HUES64 (cell line): ENCODE data around the gene THOC3.
"Not testable (repeated sequence)": the region's sequence is repeated elsewhere in the genome, so short reads cannot be mapped to it uniquely, and the experiment has no call there.

ENCODE experiments used
- H3K27ac ChIP-seq: 2 replicates; pipeline ENCODE4 v1.7.0; 2013; ENCODE audit warnings: low read depth, low read length, inconsistent platforms
- H3K27me3 ChIP-seq: 2 replicates; pipeline ENCODE4 v1.6.1; 2013; ENCODE audit warnings: mild to moderate bottlenecking, low read length; ENCODE audit not compliant: insufficient read depth
- H3K36me3 ChIP-seq: 2 replicates; pipeline ENCODE4 v1.6.1; 2013; ENCODE audit warnings: mild to moderate bottlenecking, low read length; ENCODE audit not compliant: insufficient read depth
- H3K4me1 ChIP-seq: 2 replicates; pipeline ENCODE4 v1.6.1; 2013; ENCODE audit warnings: mild to moderate bottlenecking, low read length, moderate library complexity; ENCODE audit not compliant: insufficient read depth
- H3K4me3 ChIP-seq: 2 replicates; pipeline ENCODE4 v1.5.1; 2013; ENCODE audit warnings: mild to moderate bottlenecking, low read length, moderate library complexity
- H3K9ac ChIP-seq: 2 replicates; pipeline ENCODE4 v1.6.1; 2013; ENCODE audit warnings: mild to moderate bottlenecking, low read depth, low read length
- H3K9me3 ChIP-seq: 2 replicates; pipeline ENCODE4 v1.6.1; 2013; ENCODE audit warnings: low read depth, low read length; ENCODE audit not compliant: insufficient read depth
- WGBS: fragments of 150-250, 120-280 bp; methylation state at CpG from one replicate; pipeline ENCODE4 v1.1.7; 2013; ENCODE audit warnings: missing lambda C conversion rate; 5-methylcytosine and 5-hydroxymethylcytosine counted together

THOC3 gene

GRCh38 chr5:175938489-175938888 lies 29.6 kb downstream of the THOC3 start:
- H3K4me1 ChIP-seq, H3K36me3 ChIP-seq, H3K4me3 ChIP-seq, H3K9ac ChIP-seq, H3K27ac ChIP-seq, H3K9me3 ChIP-seq, H3K27me3 ChIP-seq: not testable (repeated sequence)
- WGBS: no CpG with 5 or more reads among the region's 1 CpG

- H3K27ac ChIP-seq, H3K36me3 ChIP-seq, H3K27me3 ChIP-seq, H3K9ac ChIP-seq, H3K4me1 ChIP-seq, H3K9me3 ChIP-seq, H3K4me3 ChIP-seq: not testable (repeated sequence)
- WGBS: 100% methylated on average over 1 of the region's 1 CpG
Observed at GRCh38 chr5:175928752-175929151, 39.4 kb downstream of the THOC3 start.

GRCh38 chr5:175925106-175925505 lies 43.0 kb downstream of the THOC3 start:
- H3K27me3 ChIP-seq, H3K9me3 ChIP-seq, H3K9ac ChIP-seq, H3K4me3 ChIP-seq, H3K27ac ChIP-seq, H3K36me3 ChIP-seq, H3K4me1 ChIP-seq: not testable (repeated sequence)
- 94% methylated on average over 4 of the region's 4 CpGs for WGBS

GRCh38 chr5:175922192-175922885 lies 45.8 kb downstream of the THOC3 start:
- no peaks in the 10 kb centered on the region for H3K27me3 ChIP-seq
- no peak overlapping the region for H3K4me3 ChIP-seq
- H3K9me3 ChIP-seq: no peaks in the 10 kb centered on the region
- 92% methylated on average over 3 of the region's 3 CpGs for WGBS
- no peaks in the 10 kb centered on the region for H3K36me3 ChIP-seq
- H3K9ac ChIP-seq: no peak overlapping the region
- H3K4me1 ChIP-seq: no peaks in the 10 kb centered on the region
- H3K27ac ChIP-seq: no peak overlapping the region

GRCh38 chr5:175921061-175921730 lies 46.9 kb downstream of the THOC3 start:
- no peaks in the 10 kb centered on the region; the same call in 1 of the 2 replicates for H3K36me3 ChIP-seq
- no peaks in the 10 kb centered on the region for H3K4me1 ChIP-seq
- no peaks in the 10 kb centered on the region for H3K27me3 ChIP-seq
- WGBS: 93% methylated on average over 9 of the region's 9 CpGs
- no peak overlapping the region for H3K9ac ChIP-seq
- no peaks in the 10 kb centered on the region for H3K9me3 ChIP-seq
- no peak overlapping the region for H3K4me3 ChIP-seq
- H3K27ac ChIP-seq: no peak overlapping the region

GRCh38 chr5:175920231-175920811 lies 47.8 kb downstream of the THOC3 start:
- Histone ChIP-seq H3K4me3 (no peak overlapping the region), H3K27me3 (no peaks in the 10 kb centered on the region), H3K27ac (no peak overlapping the region), H3K9ac (no peak overlapping the region), H3K4me1 (no peaks in the 10 kb centered on the region), H3K9me3 (no peaks in the 10 kb centered on the region), H3K36me3 (no peaks in the 10 kb centered on the region; the same call in 1 of the 2 replicates)
- 91% methylated on average over 9 of the region's 9 CpGs for WGBS

- H3K36me3 ChIP-seq, H3K4me3 ChIP-seq, H3K27me3 ChIP-seq, H3K4me1 ChIP-seq, H3K9me3 ChIP-seq, H3K27ac ChIP-seq, H3K9ac ChIP-seq: not testable (repeated sequence)
- 79% methylated on average over 3 of the region's 7 CpGs for WGBS
Observed at GRCh38 chr5:175915066-175916037, 52.8 kb downstream of the THOC3 start.

- WGBS: 74% methylated on average over 5 of the region's 20 CpGs
- H3K27ac ChIP-seq, H3K9ac ChIP-seq, H3K4me1 ChIP-seq, H3K9me3 ChIP-seq, H3K36me3 ChIP-seq, H3K27me3 ChIP-seq, H3K4me3 ChIP-seq: not testable (repeated sequence)
Observed at GRCh38 chr5:175913835-175914672, 54.1 kb downstream of the THOC3 start.

- H3K4me1 ChIP-seq, H3K27me3 ChIP-seq, H3K36me3 ChIP-seq, H3K9me3 ChIP-seq, H3K4me3 ChIP-seq, H3K27ac ChIP-seq, H3K9ac ChIP-seq: not testable (repeated sequence)
- 82% methylated on average over 11 of the region's 12 CpGs for WGBS
Observed at GRCh38 chr5:175910072-175910471, 58.0 kb downstream of the THOC3 start.
